ENCODE measurements around the gene ERI3. TPM values are rescaled to one million over a fixed set of nuclear protein-coding genes. Genes with fewer than 3 reads are reported as not detected.

Gene ERI3
- total RNA-seq, 1 donor from 2014 or later, result 31.0 TPM

GRCh38 chr1:44389437-44389836 is 34.4 kb upstream of the ERI3 start:
- no peaks in the 10 kb centered on the region for H3K79me2 ChIP-seq (ENCODE audit: low read depth)
- peaks cover 65% of the 10 kb centered on the region for H3K27me3 ChIP-seq
- no peaks in the 10 kb centered on the region for H3K36me3 ChIP-seq
- no peak overlapping the region for H3K27ac ChIP-seq
- TF ChIP-seq EZH2phosphoT487 (IDR thresholded peaks at IDR 0.05) (no peak), EZH2 (IDR thresholded peaks at IDR 0.05) (no peak), CTCF (IDR thresholded peaks at IDR 0.05) (no peak)
- H3K9me3 ChIP-seq (ENCODE audit: low read depth), result no peaks in the 10 kb centered on the region
- H3K27ac Mint-ChIP-seq, result no peak overlapping the region
- H3K4me3 Mint-ChIP-seq, result no peak overlapping the region
- DNase-seq (ENCODE audit: low spot score), result no peak
- H3K36me3 Mint-ChIP-seq, result no peaks in the 10 kb centered on the region
- H2AFZ ChIP-seq (replicated peaks), result no peak overlapping the region
- no peak overlapping the region for H3K4me3 ChIP-seq
- H3K4me1 ChIP-seq, result no peaks in the 10 kb centered on the region
- H3F3A ChIP-seq (ENCODE audit: low read depth), result no peaks in the 10 kb centered on the region
- no peak overlapping the region for H3K9ac ChIP-seq
- no peaks in the 10 kb centered on the region for H3K27me3 Mint-ChIP-seq (ENCODE audit: insufficient read depth, low read depth)
- H3K4me1 Mint-ChIP-seq, result no peaks in the 10 kb centered on the region
- no peak overlapping the region for H3K4me2 ChIP-seq
- no peaks in the 10 kb centered on the region for H3K9me3 Mint-ChIP-seq
- H4K20me1 ChIP-seq (ENCODE audit: low read depth), result no peaks in the 10 kb centered on the region

- Histone ChIP-seq H3F3A (ENCODE audit: low read depth) (no peaks in the 10 kb centered on the region), H3K79me2 (ENCODE audit: low read depth) (no peaks in the 10 kb centered on the region), H3K4me2 (no peak overlapping the region), H3K36me3 (no peaks in the 10 kb centered on the region), H3K9ac (no peak overlapping the region), H4K20me1 (ENCODE audit: low read depth) (no peaks in the 10 kb centered on the region), H3K27me3 (peaks cover 70% of the 10 kb centered on the region), H2AFZ (replicated peaks) (no peak overlapping the region), H3K27ac (no peak overlapping the region), H3K4me3 (no peak overlapping the region), H3K9me3 (ENCODE audit: low read depth) (no peaks in the 10 kb centered on the region), H3K4me1 (no peaks in the 10 kb centered on the region)
- no peak for DNase-seq (ENCODE audit: low spot score)
- Mint-ChIP-seq H3K4me3 (no peak overlapping the region), H3K36me3 (no peaks in the 10 kb centered on the region), H3K27ac (no peak overlapping the region), H3K9me3 (no peaks in the 10 kb centered on the region), H3K4me1 (no peaks in the 10 kb centered on the region), H3K27me3 (ENCODE audit: insufficient read depth, low read depth) (no peaks in the 10 kb centered on the region)
- TF ChIP-seq CTCF (IDR thresholded peaks at IDR 0.05) (no peak), EZH2phosphoT487 (IDR thresholded peaks at IDR 0.05) (no peak), EZH2 (IDR thresholded peaks at IDR 0.05) (no peak)
These were observed 33.5 kb upstream of the ERI3 start for GRCh38 chr1:44388551-44388950.

GRCh38 chr1:44380666-44381177 is 25.7 kb upstream of the ERI3 start:
- no peaks in the 10 kb centered on the region for H3F3A ChIP-seq (ENCODE audit: low read depth)
- Mint-ChIP-seq H3K4me3 (no peak overlapping the region), H3K9me3 (peaks cover 2% of the 10 kb centered on the region), H3K36me3 (no peaks in the 10 kb centered on the region), H3K4me1 (peaks cover 10% of the 10 kb centered on the region), H3K27me3 (ENCODE audit: insufficient read depth, low read depth) (peaks cover 22% of the 10 kb centered on the region), H3K27ac (no peak overlapping the region)
- no peaks in the 10 kb centered on the region for H3K79me2 ChIP-seq (ENCODE audit: low read depth)
- H3K9ac ChIP-seq, result no peak overlapping the region
- no peak for DNase-seq (ENCODE audit: low spot score)
- H3K4me2 ChIP-seq, result no peak overlapping the region
- H3K4me3 ChIP-seq, result no peak overlapping the region
- H4K20me1 ChIP-seq (ENCODE audit: low read depth), result no peaks in the 10 kb centered on the region
- TF ChIP-seq EZH2 (IDR thresholded peaks at IDR 0.05) (no peak), CTCF (IDR thresholded peaks at IDR 0.05) (no peak), EZH2phosphoT487 (IDR thresholded peaks at IDR 0.05) (no peak)
- H2AFZ ChIP-seq (replicated peaks), result no peak overlapping the region
- H3K27me3 ChIP-seq, result peaks cover 71% of the 10 kb centered on the region
- H3K27ac ChIP-seq, result no peak overlapping the region
- H3K4me1 ChIP-seq, result no peaks in the 10 kb centered on the region
- H3K9me3 ChIP-seq (ENCODE audit: low read depth), result no peaks in the 10 kb centered on the region
- H3K36me3 ChIP-seq, result no peaks in the 10 kb centered on the region
